HepG2 (cell line): ENCODE results near the gene NCKAP1. TPM values are rescaled to one million over a fixed set of nuclear protein-coding genes. Genes with fewer than 3 reads are reported as not detected.
A peak's percentile ranks its signal among the peaks of the same experiment; 100 is the strongest.

Source experiments
- AHR ChIP-seq: IDR thresholded peaks from 2 replicates; pipeline ENCODE4 v1.6.1; 2018; ENCODE audit warnings: missing genetic modification reagents, missing compliant biosample characterization
- CERS6 ChIP-seq: sonication (generic); formaldehyde crosslinking; IDR thresholded peaks from 2 replicates; pipeline ENCODE4 v1.5.0; 2020; ENCODE audit warnings: missing genetic modification reagents
- GPBP1L1 ChIP-seq: sonication (generic); formaldehyde crosslinking; IDR thresholded peaks from 2 replicates; pipeline ENCODE4 v1.5.0; 2020; ENCODE audit warnings: mild to moderate bottlenecking, missing genetic modification reagents
- HNRNPLL ChIP-seq: fragments of 200-400 bp; formaldehyde crosslinking; IDR thresholded peaks from 2 replicates; pipeline ENCODE4 v1.6.1; 2017; ENCODE audit warnings: mild to moderate bottlenecking, low read depth, low read length; ENCODE audit not compliant: poor library complexity, severe bottlenecking
- KDM3A ChIP-seq: IDR thresholded peaks from 2 replicates; pipeline ENCODE4 v1.6.1; 2018; ENCODE audit warnings: low read depth, missing compliant biosample characterization
- KLF6 ChIP-seq: IDR thresholded peaks from 2 replicates; pipeline ENCODE4 v1.8.0; 2016; ENCODE audit warnings: missing biosample characterization, missing genetic modification reagents
- MZF1 ChIP-seq: sonication (generic); formaldehyde crosslinking; IDR thresholded peaks from 2 replicates; pipeline ENCODE4 v1.8.1; 2023; ENCODE audit warnings: mild to moderate bottlenecking, missing genetic modification reagents, borderline replicate concordance
- NBN ChIP-seq: fragments of 450-650 bp; conservative IDR thresholded peaks from 2 replicates; pipeline ENCODE4 v1.6.1; 2017
- ONECUT2 ChIP-seq: sonication (generic); formaldehyde crosslinking; IDR thresholded peaks from 2 replicates; pipeline ENCODE4 v1.4.0; 2020; ENCODE audit warnings: missing genetic modification reagents
- SIN3A ChIP-seq: IDR thresholded peaks from 2 replicates; pipeline ENCODE4 v1.6.1; 2011; ENCODE audit warnings: low read depth, mild to moderate bottlenecking, control low read depth, low read length, borderline replicate concordance
- STAG1 ChIP-seq: sonication (generic); formaldehyde crosslinking; IDR thresholded peaks from 2 replicates; pipeline ENCODE4 v1.4.0; 2020; ENCODE audit warnings: missing genetic modification reagents
- STAT6 ChIP-seq: sonication (generic); formaldehyde crosslinking; IDR thresholded peaks from 2 replicates; pipeline ENCODE4 v1.4.0; 2020; ENCODE audit warnings: missing genetic modification reagents, mild to moderate bottlenecking, borderline replicate concordance
- TAF1 ChIP-seq: sonication (generic); formaldehyde crosslinking; IDR thresholded peaks from 2 replicates; pipeline ENCODE4 v1.4.0; 2020; ENCODE audit warnings: missing genetic modification reagents
- XBP1 ChIP-seq: sonication (generic); formaldehyde crosslinking; IDR thresholded peaks from 2 replicates; pipeline ENCODE4 v1.5.0; 2020; ENCODE audit warnings: missing genetic modification reagents
- ZBTB37 ChIP-seq: sonication (generic); formaldehyde crosslinking; IDR thresholded peaks from 2 replicates; pipeline ENCODE4 v1.4.0; 2020; ENCODE audit warnings: mild to moderate bottlenecking, missing genetic modification reagents
- ZBTB39 ChIP-seq: sonication (generic); formaldehyde crosslinking; IDR thresholded peaks from 2 replicates; pipeline ENCODE4 v1.5.0; 2020; ENCODE audit warnings: missing genetic modification reagents
- ZNF280B ChIP-seq: sonication (generic); formaldehyde crosslinking; IDR thresholded peaks from 2 replicates; pipeline ENCODE4 v1.5.0; 2020; ENCODE audit warnings: missing genetic modification reagents, mild to moderate bottlenecking, borderline replicate concordance
- ZNF879 ChIP-seq: sonication (generic); formaldehyde crosslinking; IDR thresholded peaks from 2 replicates; pipeline ENCODE4 v1.8.1; 2023; ENCODE audit warnings: missing genetic modification reagents
- ZSCAN12 ChIP-seq: sonication (generic); formaldehyde crosslinking; IDR thresholded peaks from 2 replicates; pipeline ENCODE4 v1.9.0; 2021; ENCODE audit warnings: mild to moderate bottlenecking, missing genetic modification reagents
- polyA plus RNA-seq, 8 experiments: library from polyadenylated mRNA; depleted of rRNA in 3 of 8; stranded (reverse) in 7 of 8; unstranded in 1 of 8; fragments of >200 nt; fragmentation: Illumina TruSeq in 4 of 8; extraction: Trizol in 4 of 8; gene quantifications; 2 replicates each; pipeline versions ENCODE4 v1.2.1 to v1.2.3, GENCODE V29; 2011 to 2016; ENCODE audit warnings: low read depth in 4 of 8, missing spikeins in 1 of 8, mixed read lengths in 1 of 8; ENCODE audit not compliant: insufficient read depth in 1 of 8
- total RNA-seq, 5 experiments: library from RNA; depleted of rRNA; stranded (reverse); fragments of >200 nt; fragmentation: Illumina TruSeq; extraction: Trizol; gene quantifications; 2 replicates each; pipeline ENCODE4 v1.2.3, GENCODE V29; 2016; ENCODE audit warnings: low read depth in 1 of 5

The NCKAP1 gene
- total and polyA plus RNA-seq, 2 of the 13 experiments (the other 11 are each of a cell fraction or from before 2014, with no cell fraction given): 72.1 to 96.3 TPM

GRCh38 chr2:183038341-183039300 lies at the start of gene NCKAP1 (continued):
- TF ChIP-seq ZNF280B (CRISPR knock-in tag) (no peak; the same call in 1 of the 2 replicates), ZBTB37 (CRISPR knock-in tag) (0 out of 2 replicates have a peak, but pooled peaks have one; percentile 23), HNRNPLL (peak; percentile 66), ZBTB39 (no peak), KDM3A (CRISPR knock-in tag) (no peak; the same call in 1 of the 2 replicates), CERS6 (no peak), SIN3A (no peak), STAG1 (CRISPR knock-in tag) (peak; percentile 50), GPBP1L1 (no peak), ZNF879 (CRISPR knock-in tag) (no peak), ONECUT2 (CRISPR knock-in tag) (no peak), ZSCAN12 (CRISPR knock-in tag) (no peak), MZF1 (CRISPR knock-in tag) (no peak), AHR (CRISPR knock-in tag) (no peak), KLF6 (CRISPR knock-in tag) (no peak), XBP1 (CRISPR knock-in tag) (no peak), TAF1 (no peak), NBN (no peak), STAT6 (CRISPR knock-in tag) (no peak)
